Activated T-helper 1 cell treated with anti-CD3 and anti-CD28 coated beads, Interleukin-12 subunit alpha, Interleukin-12 subunit beta, Interleukin-2, Interleukin-4 antibody, amounts not matched to agents 30 ng/mL and 10 ng/mL and 1 ng/mL, durations not matched to agents 14 hours and 24 hours and 36 hours (primary cell): Measurements from ENCODE around the gene SRSF12. TPM values are rescaled to one million over a fixed set of nuclear protein-coding genes. Genes with fewer than 3 reads are reported as not detected.

Experiments used
- DNase-seq: peaks from one replicate; pipeline ENCODE4 v3.0.0; 2021; ENCODE audit warnings: low spot score
- H3K27ac Mint-ChIP-seq: one replicate; pipeline ENCODE4 v1.8.0; 2021; ENCODE audit warnings: mild to moderate bottlenecking, mixed read lengths
- H3K27me3 Mint-ChIP-seq: one replicate; pipeline ENCODE4 v1.8.0; 2022; ENCODE audit warnings: mild to moderate bottlenecking, moderate library complexity, mixed read lengths; ENCODE audit not compliant: insufficient read depth
- H3K36me3 Mint-ChIP-seq: one replicate; pipeline ENCODE4 v1.8.0; 2021; ENCODE audit warnings: low read depth, mixed read lengths
- H3K4me1 Mint-ChIP-seq: one replicate; pipeline ENCODE4 v1.8.0; 2021; ENCODE audit warnings: low read depth, mixed read lengths
- H3K4me3 Mint-ChIP-seq: one replicate; pipeline ENCODE4 v1.8.0; 2021; ENCODE audit warnings: mild to moderate bottlenecking, moderate library complexity, mixed read lengths
- H3K9me3 Mint-ChIP-seq: one replicate; pipeline ENCODE4 v1.8.0; 2021; ENCODE audit warnings: mixed read lengths
- intact Hi-C: fragments of 100-400 bp; cut with micrococcal nuclease; formaldehyde crosslinking; loops from one replicate; pipeline ENCODE4 v1.15.1; 2024
- total RNA-seq: library from RNA; stranded (reverse); gene quantifications from 2 replicates; pipeline ENCODE4 v1.2.3, GENCODE V29; 2022

Gene SRSF12
- total RNA-seq, 1 donor from 2014 or later: 0.10 TPM

GRCh38 chr6:89057759-89058158 lies 60.1 kb downstream of the SRSF12 start:
- intact Hi-C loops: no loop called here
- no peaks in the 10 kb centered on the region for H3K9me3 Mint-ChIP-seq
- no peak for DNase-seq
- H3K4me3 Mint-ChIP-seq: no peak overlapping the region
- H3K27me3 Mint-ChIP-seq: peaks cover 5% of the 10 kb centered on the region
- H3K36me3 Mint-ChIP-seq: no peaks in the 10 kb centered on the region
- H3K4me1 Mint-ChIP-seq: no peaks in the 10 kb centered on the region
- H3K27ac Mint-ChIP-seq: no peak overlapping the region

GRCh38 chr6:89054208-89054607 lies 63.7 kb downstream of the SRSF12 start:
- no peak overlapping the region for H3K27ac Mint-ChIP-seq
- H3K27me3 Mint-ChIP-seq: peaks cover 5% of the 10 kb centered on the region
- no peaks in the 10 kb centered on the region for H3K9me3 Mint-ChIP-seq
- H3K4me1 Mint-ChIP-seq: peaks cover 11% of the 10 kb centered on the region
- intact Hi-C loops: no loop called here
- H3K4me3 Mint-ChIP-seq: no peak overlapping the region
- DNase-seq: no peak
- no peaks in the 10 kb centered on the region for H3K36me3 Mint-ChIP-seq

GRCh38 chr6:89051676-89052075 lies 66.2 kb downstream of the SRSF12 start:
- no peaks in the 10 kb centered on the region for H3K27me3 Mint-ChIP-seq
- no peaks in the 10 kb centered on the region for H3K9me3 Mint-ChIP-seq
- intact Hi-C loops: no loop called here
- H3K4me1 Mint-ChIP-seq: peaks cover 11% of the 10 kb centered on the region
- no peak overlapping the region for H3K27ac Mint-ChIP-seq
- no peaks in the 10 kb centered on the region for H3K36me3 Mint-ChIP-seq
- no peak overlapping the region for H3K4me3 Mint-ChIP-seq
- no peak for DNase-seq

GRCh38 chr6:89050697-89051096 lies 67.2 kb downstream of the SRSF12 start:
- DNase-seq: no peak
- H3K27me3 Mint-ChIP-seq: no peaks in the 10 kb centered on the region
- peaks cover 11% of the 10 kb centered on the region for H3K4me1 Mint-ChIP-seq
- no peak overlapping the region for H3K27ac Mint-ChIP-seq
- H3K9me3 Mint-ChIP-seq: no peaks in the 10 kb centered on the region
- H3K36me3 Mint-ChIP-seq: no peaks in the 10 kb centered on the region
- no peak overlapping the region for H3K4me3 Mint-ChIP-seq
- intact Hi-C loops: no loop called here

GRCh38 chr6:89050155-89050554 lies 67.7 kb downstream of the SRSF12 start:
- H3K27ac Mint-ChIP-seq: no peak overlapping the region
- no peak overlapping the region for H3K4me3 Mint-ChIP-seq
- H3K9me3 Mint-ChIP-seq: no peaks in the 10 kb centered on the region
- no peaks in the 10 kb centered on the region for H3K27me3 Mint-ChIP-seq
- no peak for DNase-seq
- intact Hi-C loops: no loop called here
- peaks cover 11% of the 10 kb centered on the region for H3K4me1 Mint-ChIP-seq
- no peaks in the 10 kb centered on the region for H3K36me3 Mint-ChIP-seq

- intact Hi-C loops: no loop called here
- DNase-seq: no peak
- Mint-ChIP-seq H3K4me1 (peaks cover 11% of the 10 kb centered on the region), H3K4me3 (no peak overlapping the region), H3K9me3 (no peaks in the 10 kb centered on the region), H3K36me3 (no peaks in the 10 kb centered on the region), H3K27ac (no peak overlapping the region), H3K27me3 (peaks cover 2% of the 10 kb centered on the region)
These were observed 68.9 kb downstream of the SRSF12 start for GRCh38 chr6:89048985-89049384.

GRCh38 chr6:89048288-89048923 lies 69.5 kb downstream of the SRSF12 start:
- no peak overlapping the region for H3K27ac Mint-ChIP-seq
- H3K4me1 Mint-ChIP-seq: peaks cover 11% of the 10 kb centered on the region
- DNase-seq: no peak
- intact Hi-C loops: no loop called here
- no peaks in the 10 kb centered on the region for H3K9me3 Mint-ChIP-seq
- H3K36me3 Mint-ChIP-seq: no peaks in the 10 kb centered on the region
- peaks cover 2% of the 10 kb centered on the region for H3K27me3 Mint-ChIP-seq
- no peak overlapping the region for H3K4me3 Mint-ChIP-seq

- H3K4me1 Mint-ChIP-seq: peaks cover 16% of the 10 kb centered on the region
- no peak overlapping the region for H3K27ac Mint-ChIP-seq
- no peaks in the 10 kb centered on the region for H3K9me3 Mint-ChIP-seq
- DNase-seq: no peak
- intact Hi-C loops: no loop called here
- no peaks in the 10 kb centered on the region for H3K36me3 Mint-ChIP-seq
- no peak overlapping the region for H3K4me3 Mint-ChIP-seq
- H3K27me3 Mint-ChIP-seq: peaks cover 2% of the 10 kb centered on the region
These were observed 70.4 kb downstream of the SRSF12 start for GRCh38 chr6:89047473-89047872.

Other genes starting within 250 kb of the SRSF12 start
- gene RNGTT, start 154.5 kb downstream of the SRSF12 start, total RNA-seq: 21.6 and 25.3 TPM in 2 replicates
- gene PNRC1, start 37.3 kb downstream of the SRSF12 start, total RNA-seq: 45.6 and 47.6 TPM in 2 replicates
- gene PM20D2, start 28.0 kb upstream of the SRSF12 start, total RNA-seq: 14.1 TPM in 2 replicates
- gene GABRR1, start 99.3 kb upstream of the SRSF12 start, total RNA-seq: not detected in 2 replicates
- 0.88 and 1.0 TPM in 2 replicates for gene GABRR2, start 197.2 kb upstream of the SRSF12 start, total RNA-seq
- gene UBE2J1, start 234.7 kb upstream of the SRSF12 start, total RNA-seq: 38.1 and 40.5 TPM in 2 replicates